ENCODE results near the gene FAM187B.

DNA sequence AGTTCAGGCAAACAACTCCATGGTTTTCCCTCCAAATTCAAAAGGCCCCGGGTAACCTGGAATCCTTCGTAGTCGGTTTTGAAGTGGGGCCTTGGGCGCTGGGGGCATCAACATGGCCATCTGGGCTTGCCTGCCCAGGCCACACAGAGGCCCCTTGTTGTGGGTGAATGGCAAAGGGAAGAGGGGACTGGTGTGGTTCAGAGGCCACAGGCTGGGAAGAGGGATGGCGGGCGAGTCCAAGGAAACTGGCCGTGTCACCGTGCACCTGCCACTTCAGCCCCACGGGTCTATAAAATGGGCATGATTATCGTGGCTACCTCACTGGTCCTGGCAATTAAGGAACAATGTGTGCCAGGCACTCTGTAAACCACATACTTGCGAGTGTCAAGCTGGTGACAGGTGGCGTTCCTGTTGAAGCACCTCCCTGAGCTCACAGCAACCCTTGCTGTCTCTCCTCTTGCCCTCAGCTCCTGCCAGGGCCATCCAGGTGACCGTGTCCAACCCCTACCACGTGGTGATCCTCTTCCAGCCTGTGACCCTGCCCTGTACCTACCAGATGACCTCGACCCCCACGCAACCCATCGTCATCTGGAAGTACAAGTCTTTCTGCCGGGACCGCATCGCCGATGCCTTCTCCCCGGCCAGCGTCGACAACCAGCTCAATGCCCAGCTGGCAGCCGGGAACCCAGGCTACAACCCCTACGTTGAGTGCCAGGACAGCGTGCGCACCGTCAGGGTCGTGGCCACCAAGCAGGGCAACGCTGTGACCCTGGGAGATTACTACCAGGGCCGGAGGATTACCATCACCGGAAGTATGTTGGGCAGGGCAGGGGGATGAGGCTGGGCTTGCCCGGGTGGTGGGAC, 21.5 kb upstream of the FAM187B start:
- TF ChIP-seq, protein P1, sequence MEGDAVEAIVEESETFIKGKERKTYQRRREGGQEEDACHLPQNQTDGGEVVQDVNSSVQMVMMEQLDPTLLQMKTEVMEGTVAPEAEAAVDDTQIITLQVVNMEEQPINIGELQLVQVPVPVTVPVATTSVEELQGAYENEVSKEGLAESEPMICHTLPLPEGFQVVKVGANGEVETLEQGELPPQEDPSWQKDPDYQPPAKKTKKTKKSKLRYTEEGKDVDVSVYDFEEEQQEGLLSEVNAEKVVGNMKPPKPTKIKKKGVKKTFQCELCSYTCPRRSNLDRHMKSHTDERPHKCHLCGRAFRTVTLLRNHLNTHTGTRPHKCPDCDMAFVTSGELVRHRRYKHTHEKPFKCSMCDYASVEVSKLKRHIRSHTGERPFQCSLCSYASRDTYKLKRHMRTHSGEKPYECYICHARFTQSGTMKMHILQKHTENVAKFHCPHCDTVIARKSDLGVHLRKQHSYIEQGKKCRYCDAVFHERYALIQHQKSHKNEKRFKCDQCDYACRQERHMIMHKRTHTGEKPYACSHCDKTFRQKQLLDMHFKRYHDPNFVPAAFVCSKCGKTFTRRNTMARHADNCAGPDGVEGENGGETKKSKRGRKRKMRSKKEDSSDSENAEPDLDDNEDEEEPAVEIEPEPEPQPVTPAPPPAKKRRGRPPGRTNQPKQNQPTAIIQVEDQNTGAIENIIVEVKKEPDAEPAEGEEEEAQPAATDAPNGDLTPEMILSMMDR (IDR thresholded peaks at IDR 0.05; ENCODE audit: insufficient read depth, low read depth, low read length), result no peak
- no peak for TF ChIP-seq EZH2 (IDR thresholded peaks at IDR 0.05; ENCODE audit: insufficient read depth, low read length)

Measured in astrocyte (in vitro differentiated cells and primary cell).